Endothelial cell of umbilical vein (primary cell): ENCODE results near the gene PSAT1. TPM values are rescaled to one million over a fixed set of nuclear protein-coding genes. Genes with fewer than 3 reads are reported as not detected.

Source experiments
- BruUV-seq: library from RNA; stranded (reverse); fragments of 400-500 nt; replicated peaks from 2 replicates; lab custom pipeline; 2021; lab: Mats Ljungman, UMichigan
- CTCF ChIA-PET: fragments of 300-600, 350-600 bp; sonication (Branson Sonifier 250); formaldehyde crosslinking; loops from one replicate; lab custom pipeline; 2021; ENCODE audit warnings: antibody characterized with exemption, inconsistent platforms; lab: Charles Lee
- POLR2A ChIA-PET: fragments of 300-600, 350-600 bp; sonication (Branson Sonifier 250); formaldehyde crosslinking; loops from one replicate; lab custom pipeline; 2021; ENCODE audit warnings: antibody characterized with exemption, inconsistent platforms; lab: Charles Lee
- DNase-seq: peaks from one replicate; pipeline ENCODE4 v3.0.0-alpha.2; 2011; ENCODE audit warnings: low read depth, low spot score
- FAIRE-seq: peaks from 2 replicates; lab custom pipeline; 2011; peaks lifted over from hg19 to GRCh38; lab: Jason Lieb, UNC
- H2AFZ ChIP-seq: 2 replicates; pipeline ENCODE4 v1.6.0; 2012; ENCODE audit warnings: low read depth, low read length, control low read depth, inconsistent platforms
- H3K27ac ChIP-seq: 2 replicates; pipeline ENCODE4 v1.5.1; 2011; ENCODE audit warnings: low read depth, mild to moderate bottlenecking, control low read depth, low read length, moderate library complexity; ENCODE audit not compliant: insufficient read depth
- H3K27me3 ChIP-seq, 2 experiments: 2 replicates each; pipeline versions ENCODE4 v1.6.0 to v1.6.1; 2011; ENCODE audit warnings: low read length in 2 of 2, mixed read lengths in 1 of 2; ENCODE audit not compliant: control insufficient read depth in 2 of 2, insufficient read depth in 2 of 2
- H3K36me3 ChIP-seq, 2 experiments: 2 replicates in 1 of 2; 3 replicates in 1 of 2; pipeline ENCODE4 v1.5.1; 2011; ENCODE audit warnings: low read length in 2 of 2, mild to moderate bottlenecking in 1 of 2, moderate library complexity in 1 of 2; ENCODE audit not compliant: control insufficient read depth in 2 of 2, insufficient read depth in 2 of 2; ENCODE audit errors: extremely low read depth in 1 of 2
- H3K4me1 ChIP-seq: 3 replicates; pipeline ENCODE4 v1.5.1; 2011; ENCODE audit warnings: mild to moderate bottlenecking, low read length; ENCODE audit not compliant: control insufficient read depth, insufficient read depth; ENCODE audit errors: extremely low read depth
- H3K4me2 ChIP-seq: 2 replicates; pipeline ENCODE4 v1.6.1; 2011; ENCODE audit warnings: low read length, control low read depth, mixed read lengths; ENCODE audit not compliant: insufficient read depth
- H3K4me3 ChIP-seq, 3 experiments: fragments of 200-600 bp in 1 of 3; sonication (generic), shearing (Covaris generic) in 1 of 3; replicated peaks in 1 of 3; 2 replicates each; pipeline ENCODE4 v1.5.1; 2011 to 2016; ENCODE audit warnings: control low read depth in 3 of 3, low read length in 3 of 3, mild to moderate bottlenecking in 2 of 3, inconsistent platforms in 1 of 3, low read depth in 1 of 3, moderate library complexity in 1 of 3; ENCODE audit not compliant: insufficient read depth in 1 of 3
- H3K79me2 ChIP-seq: 2 replicates; pipeline ENCODE4 v1.6.0; 2012; ENCODE audit warnings: low read length, inconsistent platforms; ENCODE audit not compliant: control insufficient read depth, insufficient read depth
- H3K9ac ChIP-seq: replicated peaks from 2 replicates; pipeline ENCODE3; 2011; ENCODE audit warnings: low read length, control low read depth; ENCODE audit not compliant: insufficient read depth; ENCODE audit errors: extremely low read depth
- H3K9me1 ChIP-seq: replicated peaks from 3 replicates; pipeline ENCODE4 v1.6.0; 2011; ENCODE audit warnings: mild to moderate bottlenecking, low read length; ENCODE audit not compliant: control insufficient read depth, insufficient read depth; ENCODE audit errors: extremely low read depth
- H3K9me3 ChIP-seq: replicated peaks from 2 replicates; pipeline ENCODE4 v1.5.1; 2012; ENCODE audit warnings: low read length, inconsistent platforms; ENCODE audit not compliant: control insufficient read depth, insufficient read depth
- H4K20me1 ChIP-seq: replicated peaks from 2 replicates; pipeline ENCODE3; 2011; ENCODE audit warnings: mild to moderate bottlenecking, low read length; ENCODE audit not compliant: control insufficient read depth, insufficient read depth; ENCODE audit errors: extremely low read depth
- CTCF ChIP-seq, 2 donors: IDR thresholded peaks; 1 replicate in 1 of 2; 2 replicates in 1 of 2; pipeline ENCODE4 v1.5.1; 2011; ENCODE audit warnings: low read length in 2 of 2, mild to moderate bottlenecking in 2 of 2, moderate library complexity in 2 of 2, control low read depth in 1 of 2, inconsistent platforms in 1 of 2, low read depth in 1 of 2; ENCODE audit not compliant: insufficient read depth in 1 of 2; ENCODE audit errors: extremely low read depth in 1 of 2
- EZH2 ChIP-seq: IDR thresholded peaks from 2 replicates; pipeline ENCODE4 v1.6.1; 2012; ENCODE audit warnings: borderline replicate concordance, low read depth, mild to moderate bottlenecking, moderate library complexity, low read length, inconsistent platforms; ENCODE audit not compliant: severe bottlenecking
- FOS ChIP-seq: IDR thresholded peaks from 2 replicates; pipeline ENCODE4 v1.6.1; 2011; ENCODE audit warnings: mild to moderate bottlenecking, low read length, moderate library complexity, borderline replicate concordance; ENCODE audit not compliant: insufficient read depth
- GATA2 ChIP-seq: IDR thresholded peaks from 2 replicates; pipeline ENCODE4 v1.7.0; 2011; ENCODE audit warnings: low read depth, mild to moderate bottlenecking, moderate library complexity, mixed read lengths, low read length; ENCODE audit not compliant: insufficient read length, insufficient read depth
- JUN ChIP-seq: IDR thresholded peaks from 2 replicates; pipeline ENCODE4 v1.6.1; 2011; ENCODE audit warnings: borderline replicate concordance, low read depth; ENCODE audit not compliant: insufficient read length, insufficient read depth
- MAX ChIP-seq: IDR thresholded peaks from 2 replicates; pipeline ENCODE4 v1.6.1; 2011; ENCODE audit not compliant: insufficient read depth, insufficient read length
- MYC ChIP-seq: IDR thresholded peaks from one replicate; pipeline ENCODE4 v1.6.1; 2011; ENCODE audit warnings: mild to moderate bottlenecking, low read depth, low read length
- POLR2A ChIP-seq: IDR thresholded peaks from 2 replicates; pipeline ENCODE4 v1.6.1; 2012; ENCODE audit warnings: low read depth, mild to moderate bottlenecking, control low read depth, low read length
- POLR2AphosphoS5 ChIP-seq: IDR thresholded peaks from 2 replicates; pipeline ENCODE4 v1.6.1; 2012; ENCODE audit warnings: low read depth, mild to moderate bottlenecking, control low read depth, low read length, moderate library complexity; ENCODE audit not compliant: insufficient read depth
- dilution Hi-C: fragments of 300-500 bp; cut with MboI; formaldehyde crosslinking; loops from one replicate; pipeline ENCODE4 v1.15.0; 2019; ENCODE audit warnings: low sequenced_read_pairs; ENCODE audit not compliant: extremely low pct_ligation_motif_present
- intact Hi-C: fragments of 100-400 bp; cut with micrococcal nuclease; formaldehyde crosslinking; loops from one replicate; pipeline ENCODE4 v1.10.0; 2022
- polyA plus RNA-seq, 4 experiments: library from polyadenylated mRNA; depleted of rRNA in 3 of 4; stranded (reverse) in 3 of 4; unstranded in 1 of 4; fragments of >200 nt; gene quantifications; 2 replicates each; pipeline versions ENCODE4 v1.2.1 to v1.2.3, GENCODE V29; 2011 to 2012; ENCODE audit warnings: missing spikeins in 1 of 4
- total RNA-seq: library from RNA; stranded (reverse); gene quantifications from 2 replicates; pipeline ENCODE4 v1.2.3, GENCODE V29; 2021

The PSAT1 gene
- total and polyA plus RNA-seq, 2 donors (not counting 3 experiments of a cell fraction or from before 2014, with no cell fraction given): 19.1 to 47.3 TPM

GRCh38 chr9:78296201-78296892 lies 578 bp upstream of the PSAT1 start:
- H4K20me1 ChIP-seq: no peaks in the 10 kb centered on the region
- H3K36me3 ChIP-seq: peaks cover 0 to 2% of the 10 kb centered on the region in 2 experiments
- peaks cover 3% of the 10 kb centered on the region for H3K4me1 ChIP-seq
- H3K9me1 ChIP-seq: no peaks in the 10 kb centered on the region
- H3K4me2 ChIP-seq: peak overlapping the region; percentile 62
- TF ChIP-seq FOS: no peak
- no peak for TF ChIP-seq EZH2
- TF ChIP-seq GATA2: no peak
- no peak for TF ChIP-seq POLR2AphosphoS5
- no peak for TF ChIP-seq MAX
- no peak for TF ChIP-seq JUN
- no peak for TF ChIP-seq CTCF (IDR thresholded peaks at IDR 0.05; ENCODE audit: extremely low read depth in 1 of 2, insufficient read depth in 1 of 2, low read depth in 1 of 2, low read length in 2 of 2)
- TF ChIP-seq POLR2A: no peak
- TF ChIP-seq MYC: no peak
- intact Hi-C loops: loop anchor here (2.0 to 5.0 kb wide), 2 partner anchors 36 to 1276 kb away; partner anchors contain the start of gene TLE4
- H3K4me3 ChIP-seq: peak overlapping the region; percentile 64 to 81 (median 72)
- ChIA-PET CTCF (interaction anchor here (0.8 to 1.9 kb wide), 11 partner anchors 13 to 319 kb away, joined by 3 to 13 read pairs (median 4); no protein-coding TSS in a partner anchor), POLR2A (no interaction called here)
- no peaks in the 10 kb centered on the region for H3K27me3 ChIP-seq
- TSS peak; percentile 69 for BruUV-seq
- H2AFZ ChIP-seq: peak overlapping the region; percentile 61
- dilution Hi-C loops: no loop called here
- H3K79me2 ChIP-seq: peaks cover 10% of the 10 kb centered on the region
- DNase-seq (peak; percentile 47), FAIRE-seq (peak; percentile 64)
- peak overlapping the region; percentile 31 for H3K27ac ChIP-seq
- peak overlapping the region; percentile 79 for H3K9ac ChIP-seq
- no peaks in the 10 kb centered on the region for H3K9me3 ChIP-seq
